Measurements from ENCODE around the gene STXBP4. TPM values are rescaled to one million over a fixed set of nuclear protein-coding genes. Genes with fewer than 3 reads are reported as not detected.

STXBP4 gene
- total RNA-seq, 6 donors from 2014 or later: 9.1 to 24.7 (median 11.9) TPM

DNA sequence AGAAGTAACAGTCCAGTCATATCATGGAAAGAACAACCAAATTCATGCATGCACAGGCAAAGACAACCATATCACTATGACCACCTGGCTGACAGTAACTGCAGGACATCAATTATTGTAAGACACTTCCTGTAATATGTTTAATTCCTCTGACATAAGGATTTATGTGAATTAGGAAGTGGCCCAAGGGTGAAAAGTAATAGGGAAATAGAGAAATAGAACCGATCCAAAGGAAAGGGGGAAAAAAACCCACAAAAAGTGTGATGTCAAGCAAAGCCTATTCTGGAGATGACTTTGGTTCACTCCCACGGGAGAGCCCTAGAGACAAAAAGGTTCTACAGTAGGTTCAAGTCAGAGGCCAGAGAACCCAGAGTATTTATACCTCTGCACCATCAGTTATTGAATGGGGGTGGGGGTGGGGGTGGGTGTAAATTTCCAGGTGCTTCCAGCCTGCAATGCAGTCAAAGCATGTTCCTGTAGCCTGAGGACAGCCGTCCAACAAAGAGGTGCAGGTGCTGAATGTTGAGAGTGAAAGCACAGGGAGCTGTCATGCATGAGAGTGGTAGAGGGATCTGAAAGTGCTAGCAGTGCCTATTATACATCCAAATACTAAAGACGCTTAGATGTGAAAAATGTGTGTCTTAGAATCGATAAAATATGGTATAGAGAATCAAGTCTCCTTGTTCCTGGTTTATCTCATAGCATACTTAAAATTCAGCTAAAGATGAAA, 200.6 kb downstream of the STXBP4 start:
- Histone ChIP-seq H3K9me3 (peaks cover 0 to 6% (median 0%) of the 10 kb centered on the region in 4 donors), H3K4me1 (no peaks in the 10 kb centered on the region), H3K27ac (no peak overlapping the region), H3K36me3 (no peaks in the 10 kb centered on the region), H3K27me3 (no peaks in the 10 kb centered on the region), H3K4me3 (no peak overlapping the region)
- TF ChIP-seq POLR2A (IDR thresholded peaks at IDR 0.05): no peak
- no peak for TF ChIP-seq POLR2AphosphoS5 (IDR thresholded peaks at IDR 0.05)
- TF ChIP-seq CTCF (IDR thresholded peaks at IDR 0.05): no peak
- TF ChIP-seq EP300 (IDR thresholded peaks at IDR 0.05): no peak
- no peak for DNase-seq
- WGBS, 2 donors: 54 to 73% methylated on average over 5 of the region's 5 CpGs
- no peak for ATAC-seq (ENCODE audit: low FRiP score in 2 of 2)

DNA sequence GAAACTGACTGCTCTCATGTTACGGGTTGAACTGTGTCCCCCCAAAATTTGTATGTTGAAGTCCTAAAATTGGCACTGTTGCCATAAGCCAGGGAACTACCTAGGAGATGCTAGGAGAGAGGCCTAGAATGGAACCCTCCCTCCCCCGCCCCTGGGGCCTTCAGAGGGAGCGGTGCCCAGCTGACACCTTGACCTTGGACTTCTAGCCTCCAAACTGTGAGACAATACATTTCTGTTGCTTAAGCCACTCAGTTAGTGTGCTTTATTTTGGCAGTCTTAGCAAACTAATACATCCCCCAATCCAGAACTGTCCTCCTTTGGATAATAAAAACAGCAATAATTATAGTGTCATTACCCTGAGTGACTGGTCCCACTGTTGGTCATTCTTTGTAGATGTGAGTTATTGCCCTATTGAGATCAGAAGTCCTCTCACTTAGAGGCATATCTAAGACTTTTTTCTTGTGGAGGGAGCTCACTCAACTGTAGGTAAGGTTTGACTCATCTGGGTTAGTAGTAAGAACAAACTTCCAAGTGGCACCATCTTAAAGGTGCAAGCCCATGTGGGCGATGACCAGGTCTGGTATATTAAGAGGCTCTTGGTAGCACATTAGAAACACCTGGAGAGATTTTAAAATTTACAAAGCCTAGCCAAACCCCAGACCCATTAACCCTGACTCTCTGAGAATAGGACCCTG, 203.2 kb downstream of the STXBP4 start:
- ATAC-seq (ENCODE audit: low FRiP score in 2 of 2): no peak
- Histone ChIP-seq H3K4me1 (no peaks in the 10 kb centered on the region), H3K27me3 (no peaks in the 10 kb centered on the region), H3K27ac (no peak overlapping the region), H3K4me3 (no peak overlapping the region), H3K36me3 (no peaks in the 10 kb centered on the region), H3K9me3 (peaks cover 0 to 7% (median 0%) of the 10 kb centered on the region in 4 donors)
- WGBS, 2 donors: 92 to 95% methylated on average over 4 of the region's 4 CpGs
- DNase-seq: no peak
- TF ChIP-seq POLR2A (IDR thresholded peaks at IDR 0.05) (no peak), POLR2AphosphoS5 (IDR thresholded peaks at IDR 0.05) (no peak), CTCF (IDR thresholded peaks at IDR 0.05) (no peak), EP300 (IDR thresholded peaks at IDR 0.05) (no peak)

- H3K9me3 ChIP-seq: peaks cover 0 to 7% (median 0%) of the 10 kb centered on the region in 4 donors
- H3K4me1 ChIP-seq: no peaks in the 10 kb centered on the region
- no peak overlapping the region for H3K27ac ChIP-seq
- H3K36me3 ChIP-seq: no peaks in the 10 kb centered on the region
- DNase-seq: no peak
- no peak for ATAC-seq (ENCODE audit: low FRiP score in 2 of 2)
- TF ChIP-seq CTCF (IDR thresholded peaks at IDR 0.05) (no peak), POLR2A (IDR thresholded peaks at IDR 0.05) (no peak), POLR2AphosphoS5 (IDR thresholded peaks at IDR 0.05) (no peak), EP300 (IDR thresholded peaks at IDR 0.05) (no peak)
- WGBS, 2 donors: 83 to 87% methylated on average over 2 of the region's 2 CpGs
- no peak overlapping the region for H3K4me3 ChIP-seq
- no peaks in the 10 kb centered on the region for H3K27me3 ChIP-seq
Measured at GRCh38 chr17:55172612-55173011, 204.0 kb downstream of the STXBP4 start.

- Histone ChIP-seq H3K9me3 (peaks cover 0 to 7% (median 0%) of the 10 kb centered on the region in 4 donors), H3K4me1 (no peaks in the 10 kb centered on the region), H3K4me3 (no peak overlapping the region), H3K36me3 (no peaks in the 10 kb centered on the region), H3K27me3 (no peaks in the 10 kb centered on the region), H3K27ac (no peak overlapping the region)
- ATAC-seq (ENCODE audit: low FRiP score in 2 of 2) (no peak), DNase-seq (no peak)
- TF ChIP-seq EP300 (IDR thresholded peaks at IDR 0.05): no peak
- TF ChIP-seq POLR2A (IDR thresholded peaks at IDR 0.05): no peak
- no peak for TF ChIP-seq CTCF (IDR thresholded peaks at IDR 0.05)
- TF ChIP-seq POLR2AphosphoS5 (IDR thresholded peaks at IDR 0.05): no peak
- 94 to 97% methylated on average over 1 of the region's 1 CpG for WGBS, 2 donors
Measured at GRCh38 chr17:55174133-55174532, 205.6 kb downstream of the STXBP4 start.
